Central memory CD8-positive, alpha-beta T cell (primary cell): ENCODE data around the gene UPK3BL2.
A peak's percentile ranks its signal among the peaks of the same experiment; 100 is the strongest.
"Not testable (repeated sequence)": the region's sequence is repeated elsewhere in the genome, so short reads cannot be mapped to it uniquely, and the experiment has no call there.

Experiments
- ATAC-seq: fragments of 150-1000 bp; cut with Tn5 transposase; replicated peaks from 2 replicates; pipeline ENCODE4 v1.10.0; 2022; ENCODE audit warnings: mild to moderate bottlenecking, moderate FRiP score, moderate number of reproducible peaks; ENCODE audit not compliant: poor library complexity, severe bottlenecking; ENCODE audit errors: extremely low read depth
- DNase-seq, 2 donors: peaks; one replicate each; pipeline ENCODE4 v3.0.0; 2021; ENCODE audit warnings: low spot score in 2 of 2
- H3K27ac Mint-ChIP-seq: one replicate; pipeline ENCODE4 v1.8.0; 2022; ENCODE audit warnings: low read depth, mild to moderate bottlenecking, moderate library complexity, mixed read lengths
- H3K27me3 Mint-ChIP-seq: one replicate; pipeline ENCODE4 v1.8.0; 2022; ENCODE audit warnings: mixed read lengths
- H3K36me3 Mint-ChIP-seq: one replicate; pipeline ENCODE4 v1.8.0; 2022; ENCODE audit warnings: mild to moderate bottlenecking, moderate library complexity, mixed read lengths; ENCODE audit not compliant: insufficient read depth
- H3K4me1 Mint-ChIP-seq: one replicate; pipeline ENCODE4 v1.8.0; 2022; ENCODE audit warnings: mixed read lengths
- H3K4me3 Mint-ChIP-seq: one replicate; pipeline ENCODE4 v1.8.0; 2022; ENCODE audit warnings: mild to moderate bottlenecking, moderate library complexity, mixed read lengths
- H3K9me3 Mint-ChIP-seq: one replicate; pipeline ENCODE4 v1.8.0; 2022; ENCODE audit warnings: mixed read lengths

Gene UPK3BL2

GRCh38 chr7:102497308-102497707 is 46.2 kb downstream of the UPK3BL2 start:
- not testable (repeated sequence) for H3K27ac Mint-ChIP-seq, ATAC-seq, H3K9me3 Mint-ChIP-seq, H3K36me3 Mint-ChIP-seq, H3K4me3 Mint-ChIP-seq, H3K27me3 Mint-ChIP-seq, H3K4me1 Mint-ChIP-seq
- peak in 1 of 2 donors; percentile 10 for DNase-seq

- peak in 1 of 2 donors; percentile 9 for DNase-seq
- not testable (repeated sequence) for H3K9me3 Mint-ChIP-seq, H3K27me3 Mint-ChIP-seq, H3K27ac Mint-ChIP-seq, H3K4me3 Mint-ChIP-seq, H3K36me3 Mint-ChIP-seq, H3K4me1 Mint-ChIP-seq, ATAC-seq
Measured at GRCh38 chr7:102496861-102497260, 46.6 kb downstream of the UPK3BL2 start.

DNA sequence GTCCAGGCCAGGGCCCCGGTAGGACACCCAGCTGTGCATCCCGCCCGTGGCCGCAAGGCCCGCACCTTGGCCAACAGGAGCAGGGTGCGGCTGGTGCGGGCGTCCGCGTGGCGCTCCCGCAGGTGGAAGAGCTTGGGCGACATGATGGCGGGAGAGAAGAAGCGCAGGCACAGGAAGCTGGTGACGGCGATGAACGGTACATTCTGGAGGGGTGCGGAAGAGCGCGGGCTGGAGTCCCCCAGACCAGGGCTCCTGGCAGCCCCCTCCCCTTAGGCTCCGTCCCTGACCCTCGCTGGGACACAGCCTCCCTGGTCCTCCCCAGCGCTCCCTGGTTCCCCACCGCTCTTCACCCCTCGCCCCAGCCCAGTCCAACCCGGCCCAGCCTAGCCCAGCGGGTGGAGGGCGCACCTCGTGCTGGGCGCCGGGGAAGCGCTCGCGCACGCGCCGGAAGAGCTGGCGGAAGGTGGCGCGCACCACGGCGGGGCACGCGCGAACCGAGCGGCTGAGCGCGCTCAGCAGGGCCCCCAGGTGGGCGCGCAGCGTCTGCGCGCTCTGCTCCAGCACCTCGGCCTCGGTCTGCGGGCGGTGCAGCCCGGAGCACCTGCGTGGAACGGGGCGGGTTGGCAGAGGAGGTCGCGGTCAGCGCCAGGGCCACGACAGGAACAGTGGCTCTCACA is 48.9 kb downstream of the UPK3BL2 start:
- H3K9me3 Mint-ChIP-seq, H3K36me3 Mint-ChIP-seq, H3K27me3 Mint-ChIP-seq, DNase-seq, H3K4me1 Mint-ChIP-seq, H3K27ac Mint-ChIP-seq, H3K4me3 Mint-ChIP-seq: not testable (repeated sequence)
- peak; percentile 80 for ATAC-seq

DNA sequence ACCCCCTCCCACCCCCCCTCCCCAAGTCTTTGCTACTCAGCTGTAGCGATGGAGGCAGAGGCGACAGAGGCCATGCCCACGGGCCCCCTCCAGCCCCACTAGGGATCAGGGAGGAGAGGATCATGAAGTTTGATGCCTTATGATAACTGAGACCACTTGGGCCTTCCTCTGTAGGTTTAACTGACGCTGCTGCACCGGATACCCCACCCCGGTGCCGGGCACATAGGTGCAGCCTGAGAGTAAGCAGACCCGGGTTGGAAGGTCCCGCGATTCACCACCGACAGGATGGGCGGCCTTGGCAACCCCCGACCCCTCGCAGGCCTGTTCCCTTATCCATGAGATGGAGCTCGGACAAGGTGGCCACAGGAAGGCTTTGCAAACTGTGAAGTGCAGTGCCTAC is 49.5 kb downstream of the UPK3BL2 start:
- H3K27me3 Mint-ChIP-seq, H3K4me3 Mint-ChIP-seq, H3K36me3 Mint-ChIP-seq, H3K4me1 Mint-ChIP-seq, H3K27ac Mint-ChIP-seq, H3K9me3 Mint-ChIP-seq: not testable (repeated sequence)
- DNase-seq (peak in 1 of 2 donors; percentile 29), ATAC-seq (peak; percentile 4)

- not testable (repeated sequence) for H3K36me3 Mint-ChIP-seq, H3K27ac Mint-ChIP-seq, H3K4me3 Mint-ChIP-seq, H3K9me3 Mint-ChIP-seq, DNase-seq, H3K27me3 Mint-ChIP-seq, H3K4me1 Mint-ChIP-seq
- peak; percentile 26 for ATAC-seq
Measured at GRCh38 chr7:102493220-102493935, 50.1 kb downstream of the UPK3BL2 start.

DNA sequence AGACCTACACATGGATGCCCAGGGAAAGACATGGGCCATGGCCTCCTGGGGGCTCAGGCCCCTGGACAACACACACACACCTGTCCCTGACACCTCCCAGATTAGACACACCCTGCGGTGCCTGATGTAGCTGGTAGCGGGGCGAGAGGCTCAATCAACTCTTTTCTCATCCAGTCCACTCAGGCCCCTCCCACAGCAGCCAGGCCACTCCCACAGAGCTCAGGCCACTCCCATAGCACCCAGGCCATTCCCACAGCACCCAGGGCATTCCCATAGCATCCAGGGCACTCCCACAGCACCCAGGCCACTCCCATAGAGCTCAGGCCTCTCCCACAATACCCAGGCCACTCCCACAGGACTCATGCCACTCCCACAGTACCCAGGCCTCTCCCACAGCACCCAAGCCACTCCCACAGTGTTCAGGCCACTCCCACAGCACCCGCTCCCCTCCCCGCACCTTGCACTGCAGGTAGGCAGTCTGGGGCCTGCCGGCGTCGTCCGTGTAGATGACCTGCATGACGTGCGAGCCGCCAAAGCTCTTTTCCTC is 52.9 kb downstream of the UPK3BL2 start:
- H3K4me1 Mint-ChIP-seq, H3K27me3 Mint-ChIP-seq, H3K9me3 Mint-ChIP-seq, H3K27ac Mint-ChIP-seq, H3K36me3 Mint-ChIP-seq, H3K4me3 Mint-ChIP-seq: not testable (repeated sequence)
- ATAC-seq (peak; percentile 17), DNase-seq (peak; percentile 46 to 49)
